GM11168 (cell line): Measurements from ENCODE around the gene LYPD6B.

ENCODE experiments used
- in situ Hi-C: fragments of 300-500 bp; cut with MboI; formaldehyde crosslinking; loops from one replicate; pipeline ENCODE4 v1.12.0; 2022; ENCODE audit warnings: low sequenced_read_pairs; ENCODE audit not compliant: unreplicated experiment

LYPD6B gene

DNA sequence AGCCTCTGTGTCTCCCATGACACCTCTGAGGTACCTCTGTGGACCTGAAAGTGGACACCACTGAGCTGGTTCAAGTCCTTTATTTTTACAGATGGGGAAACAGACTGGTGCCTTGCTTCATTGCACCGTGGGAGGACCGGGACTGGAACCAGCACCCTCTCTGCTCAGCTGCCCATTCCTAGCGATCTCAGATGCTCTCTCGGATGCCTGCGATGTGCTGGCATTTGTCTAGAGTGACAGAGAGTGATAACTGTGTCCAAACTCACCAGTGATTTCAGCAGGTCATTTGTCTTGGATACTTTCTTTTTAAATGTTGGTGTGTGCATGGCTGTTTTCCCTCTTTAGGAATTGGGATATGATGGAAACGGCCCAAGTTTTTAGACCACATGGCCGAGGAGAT lies 30.1 kb upstream of the LYPD6B start:
- in situ Hi-C loops: no loop called here

DNA sequence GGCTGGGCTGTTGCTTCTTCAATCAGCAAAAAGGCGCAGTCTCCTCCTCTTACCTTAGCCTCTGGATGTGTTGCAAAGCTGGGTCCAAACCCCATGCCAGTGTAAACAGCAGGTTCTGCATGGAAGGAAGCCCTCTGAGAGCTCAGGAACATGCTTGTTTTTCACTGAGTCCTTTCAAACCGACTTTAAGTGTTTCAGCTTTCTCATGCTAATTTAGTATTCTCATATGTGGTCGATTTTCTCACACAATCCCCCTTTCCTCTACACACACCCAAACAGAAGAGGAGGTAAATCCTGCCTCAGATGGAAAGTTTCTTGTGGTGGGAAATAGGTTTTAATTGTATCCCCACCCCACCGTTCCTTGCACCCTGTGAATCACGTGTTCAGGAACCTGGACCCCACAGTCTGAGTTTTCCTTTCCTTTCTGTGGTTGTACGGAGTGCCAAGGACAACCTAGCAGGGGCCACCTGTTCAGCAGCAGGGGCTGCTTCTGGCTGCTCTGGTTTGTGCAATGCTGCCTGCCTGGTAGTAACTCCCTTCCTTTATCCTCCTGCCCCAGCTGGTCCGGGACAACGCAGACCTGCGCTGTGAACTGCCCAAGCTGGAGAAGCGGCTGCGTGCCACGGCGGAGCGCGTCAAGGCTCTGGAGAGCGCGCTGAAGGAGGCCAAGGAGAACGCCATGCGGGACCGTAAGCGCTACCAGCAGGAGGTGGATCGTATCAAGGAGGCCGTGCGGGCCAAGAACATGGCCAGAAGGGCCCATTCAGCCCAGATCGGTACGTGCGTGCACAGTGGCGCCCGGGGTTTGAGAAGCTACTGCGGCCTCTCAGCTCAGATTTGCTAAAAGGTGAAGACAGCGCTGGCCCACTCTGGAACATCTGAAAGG lies 28.7 kb upstream of the LYPD6B start:
- in situ Hi-C loops: no loop called here

DNA sequence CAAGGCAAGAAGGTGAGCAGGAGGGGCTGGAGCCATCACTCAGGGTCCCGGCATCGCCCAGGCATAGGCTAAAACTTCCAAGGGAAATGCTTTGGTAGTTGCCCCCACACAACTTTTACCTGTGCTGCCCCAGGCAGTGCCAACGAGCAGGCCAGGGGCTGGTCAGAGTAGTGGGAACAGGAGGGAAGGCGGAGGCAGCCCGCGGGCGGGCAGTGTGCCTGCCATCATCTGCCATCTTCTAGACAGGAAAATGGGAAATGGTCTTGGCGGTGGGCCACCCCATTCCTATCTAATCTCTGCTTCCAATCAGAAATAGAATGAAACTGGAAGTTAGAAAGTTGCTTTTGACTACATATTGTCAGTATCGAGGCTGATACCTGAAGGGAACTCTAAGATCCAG lies 26.0 kb upstream of the LYPD6B start:
- in situ Hi-C loops: no loop called here

DNA sequence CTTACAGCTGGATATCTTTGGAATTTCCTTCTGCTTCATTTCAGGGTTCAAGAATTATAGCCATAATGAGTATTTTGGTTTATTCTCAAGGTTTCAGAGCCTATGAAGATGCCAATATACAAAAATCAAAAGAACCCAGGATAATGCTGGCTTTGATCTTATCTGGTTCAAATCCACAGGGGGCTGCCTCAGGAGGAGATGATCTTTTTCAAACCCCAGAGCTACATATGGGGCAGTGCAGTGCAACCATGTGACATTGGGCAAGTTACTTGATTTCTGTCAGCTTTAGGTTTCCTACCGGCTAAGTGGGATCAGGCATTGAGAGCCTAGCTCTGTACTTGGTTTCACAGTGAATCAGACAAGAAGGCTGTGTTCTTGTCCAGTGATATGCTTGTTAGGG lies 23.0 kb upstream of the LYPD6B start:
- in situ Hi-C loops: loop anchor here (5.0 kb wide), 1 partner anchor 547 kb away; no protein-coding TSS in a partner anchor

DNA sequence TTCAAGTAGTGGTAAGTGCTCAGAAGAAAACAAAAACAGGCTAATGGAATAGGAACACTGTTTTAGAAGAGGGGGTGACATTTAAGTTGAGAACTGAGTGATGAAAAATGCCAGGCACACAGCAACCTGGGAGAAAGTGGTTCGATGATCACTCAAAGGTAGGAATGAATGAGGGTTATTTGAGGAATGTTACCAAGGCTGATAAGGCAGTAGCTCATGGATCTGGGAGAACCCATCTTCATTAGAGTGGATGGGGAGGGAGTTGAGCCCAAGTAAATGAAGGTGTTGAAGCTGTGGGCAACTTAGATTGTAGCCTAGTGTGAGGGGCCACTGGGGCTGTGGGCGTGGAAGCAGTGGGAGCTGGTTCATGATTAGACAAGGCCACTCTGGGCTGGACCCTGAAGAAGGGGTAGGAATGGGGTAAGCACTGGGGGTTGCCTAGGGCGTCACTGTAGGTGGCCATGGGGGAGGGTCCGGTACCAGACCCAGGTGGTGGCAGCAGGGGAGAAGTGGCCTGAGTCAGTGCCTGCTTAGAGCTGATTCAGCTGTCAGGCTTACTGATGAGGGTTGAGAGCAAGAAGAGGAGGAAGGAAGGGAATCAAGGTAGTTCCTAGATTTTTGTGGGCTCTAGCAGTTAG lies 22.5 kb upstream of the LYPD6B start:
- in situ Hi-C loops: loop anchor here (5.0 kb wide), 1 partner anchor 546 kb away; no protein-coding TSS in a partner anchor

DNA sequence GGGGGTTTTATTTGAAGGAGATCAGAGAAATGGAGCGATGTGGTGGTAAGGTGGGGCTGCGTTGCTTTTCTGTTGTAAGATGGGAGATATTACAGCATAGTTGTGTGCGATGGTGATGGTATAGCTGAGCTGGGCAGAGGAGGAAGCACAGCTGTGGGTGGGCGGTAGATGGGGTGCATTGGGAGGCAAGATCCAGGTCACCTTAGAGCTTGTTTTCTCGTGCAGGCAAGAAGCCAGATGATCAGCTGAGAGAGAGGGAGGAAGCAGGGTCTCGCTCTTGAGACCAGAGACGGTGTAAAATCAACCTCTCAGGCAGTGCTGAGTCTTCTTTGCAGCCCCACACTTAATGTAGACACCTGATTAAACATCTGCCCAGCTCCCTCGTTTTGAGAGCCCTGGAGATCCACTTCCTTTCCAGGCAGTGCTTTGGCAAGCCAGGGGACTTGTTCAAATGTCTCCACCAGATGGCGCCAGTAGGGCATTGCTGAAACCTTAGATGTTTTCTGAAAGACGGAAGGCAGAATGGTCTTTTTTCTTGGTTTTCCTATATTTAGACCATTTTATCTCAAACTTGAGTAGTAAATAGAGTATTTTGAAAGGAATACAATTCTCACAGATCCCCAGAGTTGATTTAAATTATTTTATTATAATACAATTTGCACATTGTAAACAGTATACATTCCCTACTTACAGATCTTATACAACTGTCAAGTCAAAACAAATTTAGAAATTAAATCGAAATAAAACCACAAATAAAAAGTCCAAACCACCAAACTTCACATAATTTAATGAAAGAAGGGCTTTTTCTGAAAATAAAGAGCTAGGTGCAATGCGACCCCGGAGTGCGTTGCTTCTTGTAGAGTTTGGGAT lies 21.1 kb upstream of the LYPD6B start:
- in situ Hi-C loops: loop anchor here (5.0 kb wide), 1 partner anchor 545 kb away; no protein-coding TSS in a partner anchor

DNA sequence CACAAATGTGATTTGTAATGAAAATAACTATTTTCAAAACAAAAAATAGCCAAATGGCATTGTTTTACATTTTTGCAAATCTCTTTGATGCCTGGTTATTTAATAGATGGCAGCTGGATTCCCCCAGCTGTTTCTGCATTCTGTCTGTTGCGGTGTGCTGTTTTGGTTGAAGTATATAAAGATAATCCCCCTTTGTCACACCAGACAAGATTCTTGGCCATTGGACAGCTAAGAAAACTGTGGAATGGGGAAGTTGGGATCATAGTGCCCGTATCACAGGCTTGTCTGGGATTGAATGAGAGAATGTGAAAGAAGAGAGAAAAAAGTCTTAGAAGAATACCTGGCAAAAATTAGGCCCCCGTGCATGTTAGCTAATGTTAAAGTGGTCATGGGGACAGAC lies 19.5 kb upstream of the LYPD6B start:
- in situ Hi-C loops: loop anchor here (5.0 kb wide), 1 partner anchor 543 kb away; no protein-coding TSS in a partner anchor

DNA sequence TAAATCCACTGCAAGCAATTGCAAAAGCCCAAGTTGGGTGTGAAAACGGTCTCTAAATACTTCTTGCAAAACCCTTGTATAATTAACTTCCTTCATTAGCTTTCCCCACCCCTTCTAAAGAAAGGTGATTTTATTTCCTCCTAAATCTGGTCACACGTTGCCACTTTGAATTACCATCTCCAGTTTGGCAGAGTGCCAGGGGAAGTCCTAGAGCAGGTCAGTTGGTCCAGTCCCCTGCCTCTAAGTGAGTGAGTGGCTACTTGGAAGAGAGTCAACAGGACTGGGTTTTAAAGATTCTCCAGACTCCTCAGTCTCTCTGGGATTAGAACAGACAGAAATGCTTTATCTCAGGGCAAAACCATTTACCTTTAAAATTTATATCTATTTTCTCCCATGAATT lies 18.7 kb upstream of the LYPD6B start:
- in situ Hi-C loops: loop anchor here (5.0 to 10.0 kb wide), 2 partner anchors 305 to 543 kb away; no protein-coding TSS in a partner anchor

DNA sequence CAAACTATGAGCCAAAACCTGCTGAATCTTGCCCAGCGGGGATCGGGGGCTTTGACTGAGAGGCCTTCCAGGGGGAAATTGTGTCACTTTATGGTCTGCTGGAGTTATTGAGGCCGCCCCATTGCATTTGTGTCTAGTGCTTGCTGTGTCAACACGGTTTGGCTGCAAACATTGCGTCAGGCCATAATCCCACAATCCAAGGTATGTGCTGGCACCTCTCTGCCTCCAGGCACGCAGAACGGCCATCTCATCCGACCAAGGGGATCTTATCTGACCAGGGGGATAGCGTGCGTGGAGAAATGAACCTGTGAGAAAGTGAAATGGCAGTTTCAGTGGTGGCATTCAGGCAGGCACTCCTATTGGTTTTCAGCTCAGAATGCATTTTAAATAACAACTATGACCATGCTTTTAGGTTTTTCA lies 18.1 kb upstream of the LYPD6B start:
- in situ Hi-C loops: loop anchor here (10.0 kb wide), 1 partner anchor 304 kb away; no protein-coding TSS in a partner anchor

DNA sequence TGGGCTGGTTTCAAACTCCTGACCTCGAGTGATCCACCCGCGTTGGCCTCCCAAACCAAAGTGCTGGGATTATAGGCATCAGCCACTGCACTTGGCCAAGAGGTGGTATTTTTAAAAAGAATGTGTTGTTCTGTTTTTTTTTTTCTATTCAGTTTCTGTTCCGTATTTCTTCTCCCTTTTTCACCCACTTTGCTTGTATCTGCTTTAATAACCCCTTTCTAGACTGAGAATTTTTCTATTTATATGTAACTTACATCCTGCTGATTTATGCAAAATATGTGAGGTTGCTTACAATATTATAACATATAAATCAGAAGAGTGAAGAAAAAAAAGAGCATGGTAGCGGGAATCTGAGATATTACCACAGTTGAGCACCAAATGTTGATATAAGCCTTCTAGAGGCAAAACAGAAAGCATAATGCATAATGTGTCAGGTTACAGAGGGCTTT lies 17.2 kb upstream of the LYPD6B start:
- in situ Hi-C loops: loop anchor here (10.0 kb wide), 1 partner anchor 304 kb away; no protein-coding TSS in a partner anchor

DNA sequence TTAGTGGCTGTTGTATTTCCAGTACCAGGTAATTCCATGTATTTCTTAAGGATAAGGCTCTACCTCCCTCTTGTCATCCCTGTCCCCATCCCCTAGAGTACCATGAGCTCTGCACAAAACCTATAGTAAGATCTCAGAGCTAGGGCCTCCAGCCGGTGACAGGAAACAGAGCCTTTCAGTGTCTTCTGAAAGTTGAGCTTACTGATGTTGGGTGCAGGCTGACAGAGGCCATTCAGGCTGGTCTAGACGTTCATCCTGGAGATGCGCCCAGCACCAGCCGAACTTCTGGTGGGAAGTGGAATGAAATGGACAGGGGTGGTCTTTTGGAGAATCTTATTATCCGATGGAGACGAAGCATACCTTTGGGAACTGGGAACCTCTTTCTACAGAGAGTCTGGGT lies 16.7 kb upstream of the LYPD6B start:
- in situ Hi-C loops: loop anchor here (10.0 kb wide), 1 partner anchor 303 kb away; no protein-coding TSS in a partner anchor

DNA sequence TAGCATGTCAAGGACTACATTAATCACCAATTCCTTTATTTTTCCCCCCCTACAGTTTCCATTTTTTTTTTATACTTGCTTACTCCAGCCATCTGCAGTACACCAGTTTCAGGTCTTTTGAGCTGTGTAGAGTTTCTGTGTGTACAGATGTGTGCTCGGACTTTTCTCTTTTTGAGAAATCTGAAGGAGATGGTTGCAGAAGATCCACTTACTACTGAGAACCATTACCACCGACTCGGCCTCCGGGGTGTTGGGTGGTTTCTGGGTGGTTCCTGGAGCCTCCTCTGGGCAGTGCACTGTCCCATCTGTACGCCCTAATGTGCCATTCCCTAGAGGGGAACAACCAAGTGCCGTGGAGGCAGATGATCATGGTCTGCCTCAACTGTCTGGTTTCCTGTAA lies 15.4 kb upstream of the LYPD6B start:
- in situ Hi-C loops: loop anchor here (10.0 kb wide), 1 partner anchor 302 kb away; no protein-coding TSS in a partner anchor

DNA sequence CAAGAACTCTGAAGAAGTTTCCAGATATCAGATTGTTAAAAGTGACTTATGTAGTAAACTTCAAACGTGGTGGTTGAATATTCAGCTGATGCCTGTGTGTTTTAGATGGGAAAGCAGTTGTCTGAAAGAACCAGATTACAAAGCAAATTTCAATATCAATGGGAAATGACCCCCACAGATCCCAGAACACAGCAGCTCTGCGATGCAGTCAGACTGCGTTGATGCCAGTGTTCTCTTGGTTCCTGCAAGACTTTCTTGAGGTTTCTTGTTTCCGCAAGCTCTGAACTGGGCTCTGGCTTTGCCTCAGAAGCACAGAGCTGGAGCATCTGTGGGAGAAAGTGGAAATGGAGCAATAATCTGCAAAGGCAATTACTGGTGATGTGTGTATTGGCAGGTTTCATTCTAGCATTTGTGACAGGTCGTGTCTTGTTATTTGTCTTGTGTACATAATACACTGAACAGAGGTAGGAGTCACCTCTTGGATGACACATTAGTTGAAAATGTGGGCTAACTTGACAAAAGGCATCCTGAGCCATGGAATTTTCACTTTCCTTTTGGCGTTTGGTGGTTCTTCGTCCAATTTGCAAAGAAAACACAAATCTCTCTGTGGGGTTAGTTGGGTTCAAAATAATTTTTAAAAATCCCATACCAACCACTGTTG lies 10.8 kb upstream of the LYPD6B start:
- in situ Hi-C loops: loop anchor here (10.0 kb wide), 1 partner anchor 297 kb away; no protein-coding TSS in a partner anchor

DNA sequence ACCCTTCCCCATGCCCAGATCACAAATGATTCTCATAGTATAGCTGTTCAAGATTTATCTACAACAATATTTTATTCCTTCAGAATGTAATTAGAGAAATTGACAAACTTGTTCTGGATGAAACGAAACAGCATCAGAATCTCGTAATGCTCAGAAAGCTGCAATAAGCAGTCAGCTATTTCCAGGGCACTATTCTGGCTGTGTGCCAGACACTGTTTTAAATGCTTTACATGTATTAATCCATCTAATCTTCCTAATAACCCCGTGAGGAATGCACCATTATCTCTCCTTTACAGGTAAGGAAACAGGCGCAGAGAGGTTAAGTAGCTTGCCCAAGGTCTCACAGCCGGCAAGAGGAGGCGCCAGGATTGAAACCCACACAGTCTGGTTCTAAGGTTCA lies 10.1 kb upstream of the LYPD6B start:
- in situ Hi-C loops: loop anchor here (10.0 kb wide), 1 partner anchor 296 kb away; no protein-coding TSS in a partner anchor

DNA sequence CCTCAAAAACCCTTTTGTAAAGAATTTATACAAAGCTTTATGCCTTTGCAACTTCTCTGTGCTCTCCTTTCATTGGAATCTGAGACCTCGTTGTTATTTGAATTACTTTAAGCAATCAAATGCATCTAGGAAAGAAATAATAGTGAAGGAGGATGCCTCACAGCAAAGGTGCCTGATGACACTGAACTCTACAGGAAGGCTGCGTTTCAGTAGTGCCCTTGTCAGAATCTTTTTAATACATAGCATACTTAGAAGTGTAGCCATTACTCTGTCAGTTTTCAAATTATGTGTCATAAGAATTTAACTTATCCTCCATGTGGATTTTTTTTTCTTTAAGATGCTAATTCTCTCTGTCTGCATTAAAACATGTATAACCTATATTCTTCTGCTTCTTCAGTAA lies 9.6 kb upstream of the LYPD6B start:
- in situ Hi-C loops: loop anchor here (10.0 kb wide), 1 partner anchor 296 kb away; no protein-coding TSS in a partner anchor

DNA sequence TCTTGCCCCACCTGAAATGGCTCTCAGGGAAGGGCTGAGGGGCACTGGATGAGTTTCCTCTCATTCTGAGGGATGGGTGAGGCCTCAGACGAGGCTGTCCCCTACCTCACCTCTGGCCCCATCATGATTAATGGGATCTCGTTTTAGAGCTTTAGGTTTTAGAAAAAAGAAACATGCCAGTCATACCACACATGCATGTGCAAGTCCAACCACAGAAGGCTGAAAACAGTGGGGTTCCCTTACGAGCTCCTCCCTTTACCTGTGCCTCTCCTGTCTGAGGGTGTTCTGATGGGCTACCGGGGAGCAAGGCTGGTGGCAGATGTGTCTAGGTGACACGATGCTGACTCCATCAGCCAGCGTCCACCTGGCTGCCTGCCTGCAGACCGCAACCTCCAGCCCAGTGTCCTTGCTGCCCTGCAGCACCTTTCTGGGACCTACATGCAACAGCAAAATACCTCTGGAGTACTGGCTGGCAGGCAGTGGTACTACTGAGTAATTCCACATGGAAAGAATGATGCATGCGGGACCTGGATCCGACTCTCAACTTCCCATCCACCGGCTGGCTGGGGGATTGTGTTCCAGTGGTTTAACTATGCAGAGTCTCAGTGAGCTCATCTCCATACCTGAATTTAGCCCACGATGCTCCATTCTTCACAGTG lies 9.1 kb upstream of the LYPD6B start:
- in situ Hi-C loops: loop anchor here (10.0 kb wide), 1 partner anchor 295 kb away; no protein-coding TSS in a partner anchor

DNA sequence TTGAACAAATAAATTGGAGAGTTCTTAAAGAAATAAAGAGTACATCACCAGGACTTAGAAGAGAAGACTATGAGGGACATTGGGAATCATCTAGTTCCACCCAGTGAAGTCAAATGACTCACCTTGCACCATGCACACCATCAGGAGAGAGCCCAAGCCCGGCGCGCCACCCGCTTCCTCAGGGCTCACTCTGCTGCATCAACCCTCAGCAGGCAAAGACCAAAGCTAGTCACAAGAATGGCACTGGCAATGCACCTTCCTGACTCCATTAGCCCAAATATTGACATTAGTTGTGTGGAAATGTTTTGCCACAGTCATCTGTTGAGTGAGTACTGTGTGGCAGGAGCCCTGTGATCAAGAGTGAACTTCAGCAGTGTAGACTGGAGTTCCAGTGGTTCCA lies 7.1 kb upstream of the LYPD6B start:
- in situ Hi-C loops: no loop called here

DNA sequence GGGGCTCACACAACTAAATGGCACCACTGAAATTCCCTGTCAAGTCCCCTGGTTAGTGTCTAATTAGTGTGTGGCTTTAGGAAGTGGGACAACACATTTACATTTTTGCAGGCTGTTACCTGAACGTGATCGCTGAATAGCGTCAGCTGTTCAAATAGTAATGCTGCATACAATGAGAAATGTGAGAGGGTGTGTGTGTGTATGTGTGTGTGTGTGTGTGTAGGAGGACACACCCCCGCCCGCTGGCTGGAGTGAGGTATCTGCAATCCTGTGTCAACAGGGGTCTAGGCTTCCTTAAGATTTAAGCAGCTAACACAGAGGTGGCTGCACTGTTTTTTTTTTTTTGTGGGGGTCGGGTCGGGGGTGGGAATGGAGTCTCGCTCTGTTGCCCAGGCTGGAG lies 4.8 kb upstream of the LYPD6B start:
- in situ Hi-C loops: no loop called here

DNA sequence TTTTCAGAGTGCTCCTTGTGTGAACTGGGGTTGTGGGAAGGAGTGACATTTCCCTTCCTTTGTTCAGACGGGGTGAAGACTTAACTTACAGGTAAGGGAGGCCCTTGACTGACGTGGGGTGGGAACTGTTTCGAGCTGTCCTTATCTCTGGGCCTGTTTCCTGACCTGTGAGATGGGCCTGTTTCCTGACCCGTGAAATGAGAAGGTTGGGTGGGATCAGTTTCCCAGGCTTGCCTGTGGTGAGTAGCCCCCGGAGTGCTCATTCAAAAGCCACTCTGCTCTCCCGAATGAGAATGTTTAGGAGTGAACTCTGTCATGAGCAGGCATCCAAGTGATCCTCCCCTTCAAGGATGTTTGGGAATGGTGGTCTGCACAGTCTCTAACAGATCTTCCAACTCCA lies 4.1 kb upstream of the LYPD6B start:
- in situ Hi-C loops: no loop called here
